Measurements from ENCODE around the gene CMSS1. TPM values are rescaled to one million over a fixed set of nuclear protein-coding genes. Genes with fewer than 3 reads are reported as not detected.

The CMSS1 gene
- total RNA-seq, 1 donor from 2014 or later = 28.4 TPM

DNA sequence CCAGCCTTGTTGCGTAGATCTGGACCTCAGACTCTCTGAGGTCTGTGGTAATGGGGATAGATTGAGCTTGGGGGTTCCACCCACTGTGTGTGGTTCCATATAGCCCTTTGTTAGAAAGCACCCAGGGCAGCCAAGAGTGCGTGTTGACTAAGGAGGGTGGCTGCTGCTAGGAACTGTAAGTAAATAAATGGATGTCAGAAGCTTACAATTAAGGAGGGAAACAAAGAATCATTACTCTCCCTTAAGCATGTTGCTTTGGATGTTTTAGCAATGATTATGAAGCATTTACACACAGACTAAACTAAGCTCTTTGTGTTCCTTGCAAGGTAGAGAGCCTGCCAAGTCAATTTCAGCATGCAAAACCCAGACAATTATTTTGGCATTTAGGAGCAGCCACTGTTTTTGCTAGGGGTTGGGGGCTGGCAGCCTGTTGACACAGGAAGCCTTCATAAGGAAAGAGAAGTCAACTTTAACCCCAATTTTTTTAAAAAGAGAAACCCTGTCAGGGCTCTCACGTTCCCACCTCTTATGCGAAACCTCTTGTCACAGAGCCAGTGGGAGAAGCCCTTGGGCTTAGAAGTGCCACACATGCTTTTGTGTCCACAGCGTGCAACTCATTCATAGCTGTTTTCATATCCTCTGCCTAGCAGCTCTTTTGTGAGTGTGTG lies 127.8 kb downstream of the CMSS1 start:
- TF ChIP-seq, protein P1, sequence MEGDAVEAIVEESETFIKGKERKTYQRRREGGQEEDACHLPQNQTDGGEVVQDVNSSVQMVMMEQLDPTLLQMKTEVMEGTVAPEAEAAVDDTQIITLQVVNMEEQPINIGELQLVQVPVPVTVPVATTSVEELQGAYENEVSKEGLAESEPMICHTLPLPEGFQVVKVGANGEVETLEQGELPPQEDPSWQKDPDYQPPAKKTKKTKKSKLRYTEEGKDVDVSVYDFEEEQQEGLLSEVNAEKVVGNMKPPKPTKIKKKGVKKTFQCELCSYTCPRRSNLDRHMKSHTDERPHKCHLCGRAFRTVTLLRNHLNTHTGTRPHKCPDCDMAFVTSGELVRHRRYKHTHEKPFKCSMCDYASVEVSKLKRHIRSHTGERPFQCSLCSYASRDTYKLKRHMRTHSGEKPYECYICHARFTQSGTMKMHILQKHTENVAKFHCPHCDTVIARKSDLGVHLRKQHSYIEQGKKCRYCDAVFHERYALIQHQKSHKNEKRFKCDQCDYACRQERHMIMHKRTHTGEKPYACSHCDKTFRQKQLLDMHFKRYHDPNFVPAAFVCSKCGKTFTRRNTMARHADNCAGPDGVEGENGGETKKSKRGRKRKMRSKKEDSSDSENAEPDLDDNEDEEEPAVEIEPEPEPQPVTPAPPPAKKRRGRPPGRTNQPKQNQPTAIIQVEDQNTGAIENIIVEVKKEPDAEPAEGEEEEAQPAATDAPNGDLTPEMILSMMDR (conservative IDR thresholded peaks at IDR 0.05; ENCODE audit: low read depth, low read length) = no peak
- no peak for DNase-seq (ENCODE audit: low read depth)
- no peak overlapping the region for H3K4me3 ChIP-seq (ENCODE audit: low read depth, low read length)

DNA sequence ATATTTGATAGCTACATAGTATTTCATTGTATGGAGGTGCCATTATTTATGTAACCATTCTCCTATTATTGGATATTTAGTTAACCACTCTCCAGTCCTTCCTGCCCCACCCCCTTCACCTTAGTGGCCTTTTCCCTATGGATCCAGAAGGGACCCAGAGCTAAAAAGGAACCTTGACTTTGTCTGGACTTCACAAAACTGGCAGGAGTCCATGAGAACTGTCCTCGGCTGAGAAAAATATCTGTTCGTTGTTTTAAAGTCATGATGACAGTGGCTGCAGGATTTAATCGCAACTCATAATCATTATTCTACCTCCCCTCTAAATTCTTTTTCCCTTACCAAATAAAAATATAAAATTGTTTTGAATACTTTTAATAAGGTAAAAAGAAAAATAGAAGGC lies 129.7 kb downstream of the CMSS1 start:
- no peak for DNase-seq (ENCODE audit: low read depth)
- H3K4me3 ChIP-seq (ENCODE audit: low read depth, low read length) = no peak overlapping the region
- TF ChIP-seq, protein P1 (conservative IDR thresholded peaks at IDR 0.05; ENCODE audit: low read depth, low read length) = no peak

DNA sequence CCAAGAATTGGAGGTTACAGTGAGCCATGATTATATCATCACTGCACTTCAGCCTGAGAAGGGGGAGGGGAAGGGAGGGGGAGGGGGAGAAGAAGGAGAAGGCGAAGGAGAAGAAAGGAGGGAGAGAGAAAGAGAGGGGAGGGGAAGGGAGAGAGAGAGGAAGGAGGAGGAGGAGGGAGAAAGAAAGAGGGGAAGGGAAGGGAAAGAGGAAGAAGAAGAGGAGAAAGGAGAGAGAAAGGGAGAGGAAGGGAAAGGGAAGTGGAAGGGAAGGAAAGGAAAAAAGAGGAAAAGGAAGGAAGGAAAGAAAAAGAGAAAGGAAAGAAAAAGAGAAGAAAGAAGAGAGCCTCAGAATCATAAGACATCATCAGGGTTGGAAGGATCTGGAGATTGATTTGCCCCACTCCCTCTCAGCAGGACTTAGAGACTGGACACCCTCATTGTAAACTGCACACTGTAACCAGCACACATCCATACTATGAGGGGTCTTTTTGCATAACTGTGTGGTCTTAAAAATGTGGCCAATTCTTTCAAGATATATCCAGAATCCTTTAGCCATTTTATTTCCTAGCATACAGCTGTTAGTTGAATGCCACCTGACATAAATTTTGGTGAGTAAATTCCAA lies 130.9 kb downstream of the CMSS1 start:
- H3K4me3 ChIP-seq (ENCODE audit: low read depth, low read length) = no peak overlapping the region
- DNase-seq (ENCODE audit: low read depth) = no peak
- TF ChIP-seq, protein P1 (conservative IDR thresholded peaks at IDR 0.05; ENCODE audit: low read depth, low read length) = no peak

DNA sequence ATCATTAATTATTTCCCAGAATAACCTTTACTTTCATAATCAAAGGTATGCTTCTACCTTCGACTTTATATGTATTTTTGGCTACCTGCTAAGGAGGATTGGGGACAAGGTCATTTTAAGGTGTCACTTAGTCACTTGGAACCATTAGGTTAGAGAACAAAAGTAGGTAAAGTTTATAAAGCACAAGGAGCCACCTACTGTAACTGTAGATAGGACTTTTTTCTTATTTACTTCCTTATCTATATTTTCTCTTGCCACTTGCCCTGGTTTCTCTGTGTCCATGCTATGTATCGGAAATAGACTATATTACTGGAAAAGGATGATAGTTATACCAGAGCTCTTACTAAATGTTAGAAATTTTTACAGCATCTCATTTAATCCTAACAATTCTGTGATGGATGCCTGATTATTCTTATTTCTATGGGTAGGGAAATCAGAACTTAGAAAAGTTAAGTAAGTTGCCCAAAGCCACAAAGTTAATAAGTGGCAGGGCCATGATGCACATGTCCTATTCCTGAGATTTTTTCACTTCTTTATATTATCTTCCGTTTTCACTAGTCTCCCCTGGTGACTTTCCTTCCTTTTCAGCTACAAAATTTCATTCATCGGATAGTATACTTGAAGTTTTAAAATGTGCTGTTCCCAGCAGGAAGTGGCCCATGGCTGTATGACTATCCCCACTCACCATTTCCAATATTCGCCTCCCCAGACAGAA lies 132.5 kb downstream of the CMSS1 start:
- no peak for DNase-seq (ENCODE audit: low read depth)
- TF ChIP-seq, protein P1 (conservative IDR thresholded peaks at IDR 0.05; ENCODE audit: low read depth, low read length) = no peak

DNA sequence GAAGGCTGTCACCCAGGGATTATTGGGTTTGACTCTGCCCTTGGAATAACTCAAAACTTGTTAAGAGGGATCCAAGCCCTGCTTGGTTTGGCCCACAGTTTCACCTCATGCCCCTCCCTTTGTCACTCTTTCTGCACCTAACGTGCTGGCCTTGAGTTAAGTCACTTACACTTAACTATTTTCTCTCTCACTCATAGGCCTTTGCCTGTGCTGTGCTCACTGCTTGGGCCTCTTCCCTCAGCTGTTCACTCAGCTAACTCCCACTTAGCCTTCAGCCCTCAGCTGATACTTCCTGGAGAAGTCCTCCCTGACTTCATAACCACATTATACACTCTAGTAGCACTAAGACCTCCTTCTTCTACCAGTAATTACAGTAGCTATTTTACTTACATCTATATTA lies 133.3 kb downstream of the CMSS1 start:
- TF ChIP-seq, protein P1 (conservative IDR thresholded peaks at IDR 0.05; ENCODE audit: low read depth, low read length) = no peak
- no peak overlapping the region for H3K4me3 ChIP-seq (ENCODE audit: low read depth, low read length)
- DNase-seq (ENCODE audit: low read depth) = no peak

More for the DNA sequence above, 132.5 kb downstream of the CMSS1 start:
- no peak overlapping the region for H3K4me3 ChIP-seq (ENCODE audit: low read depth, low read length)

DNA sequence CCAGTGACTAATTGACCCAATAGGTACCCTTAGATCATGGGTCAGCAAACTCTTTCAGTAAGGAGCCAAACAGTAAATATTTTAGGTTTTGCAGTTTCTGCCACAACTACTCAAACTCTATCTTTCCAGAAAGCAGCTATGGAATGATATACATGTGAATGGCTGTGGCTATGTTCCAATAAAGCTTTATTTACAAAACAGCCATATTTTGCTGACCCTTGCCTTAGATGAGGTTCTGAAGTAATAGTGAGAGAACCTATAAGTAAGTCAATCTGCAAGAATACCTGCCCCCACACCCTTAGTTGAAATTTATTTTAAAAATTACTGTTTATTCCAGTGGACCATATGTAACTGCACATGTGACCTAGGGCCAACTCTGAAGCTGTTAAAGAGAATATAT lies 134.0 kb downstream of the CMSS1 start:
- TF ChIP-seq, protein P1 (conservative IDR thresholded peaks at IDR 0.05; ENCODE audit: low read depth, low read length) = no peak
- DNase-seq (ENCODE audit: low read depth) = no peak

More for the DNA sequence above, 134.0 kb downstream of the CMSS1 start:
- H3K4me3 ChIP-seq (ENCODE audit: low read depth, low read length) = no peak overlapping the region

All from epithelial cell of proximal tubule (primary cell).